Measurements from ENCODE around the gene SIRPB1.
"Not testable (repeated sequence)": the region's sequence is repeated elsewhere in the genome, so short reads cannot be mapped to it uniquely, and the experiment has no call there.

The SIRPB1 gene

DNA sequence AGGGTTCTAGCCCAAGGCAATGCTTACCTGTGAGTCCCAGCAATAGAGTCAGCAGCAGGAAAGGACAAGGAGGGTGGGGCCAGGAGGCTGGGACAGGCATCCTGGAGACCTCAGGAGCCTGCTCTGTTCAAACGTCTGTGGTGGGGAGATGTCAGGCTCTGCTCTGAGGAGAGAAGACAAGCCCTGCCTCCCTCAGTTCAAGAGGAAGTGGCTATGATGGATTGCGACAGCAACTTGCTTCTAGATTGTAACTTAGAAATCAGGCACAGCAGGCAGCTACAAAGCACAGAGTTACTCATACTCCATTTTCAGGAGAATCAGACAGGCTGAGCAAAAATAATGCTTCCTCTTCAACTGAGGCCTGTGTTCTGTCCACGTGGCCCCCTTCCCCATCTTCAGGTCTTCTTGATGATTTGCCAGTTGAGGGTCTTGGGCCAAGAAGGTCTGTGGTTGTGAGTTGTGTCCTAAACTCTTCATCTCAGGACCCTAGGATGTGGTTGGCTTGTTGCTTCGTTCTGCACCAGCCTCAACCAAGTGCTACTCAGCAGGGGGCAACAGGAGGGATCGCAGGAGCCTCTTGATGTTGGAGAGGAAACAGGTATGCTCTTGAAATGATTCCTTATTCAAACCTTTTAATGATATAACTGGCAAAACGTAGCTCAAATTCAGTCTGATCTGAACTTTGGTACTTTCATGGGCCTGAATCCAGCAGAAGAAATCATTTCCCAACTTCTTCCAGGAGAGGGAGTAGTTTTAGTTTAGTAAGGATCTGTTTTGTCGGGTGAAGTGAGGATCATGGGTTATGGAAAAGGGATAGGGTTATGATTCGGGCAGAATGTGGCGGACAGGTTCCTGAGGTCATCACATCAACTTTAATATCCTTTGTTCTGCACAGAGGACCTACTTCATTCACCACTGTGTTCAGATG lies 31.0 kb downstream of the SIRPB1 start:
- no peak for DNase-seq

DNA sequence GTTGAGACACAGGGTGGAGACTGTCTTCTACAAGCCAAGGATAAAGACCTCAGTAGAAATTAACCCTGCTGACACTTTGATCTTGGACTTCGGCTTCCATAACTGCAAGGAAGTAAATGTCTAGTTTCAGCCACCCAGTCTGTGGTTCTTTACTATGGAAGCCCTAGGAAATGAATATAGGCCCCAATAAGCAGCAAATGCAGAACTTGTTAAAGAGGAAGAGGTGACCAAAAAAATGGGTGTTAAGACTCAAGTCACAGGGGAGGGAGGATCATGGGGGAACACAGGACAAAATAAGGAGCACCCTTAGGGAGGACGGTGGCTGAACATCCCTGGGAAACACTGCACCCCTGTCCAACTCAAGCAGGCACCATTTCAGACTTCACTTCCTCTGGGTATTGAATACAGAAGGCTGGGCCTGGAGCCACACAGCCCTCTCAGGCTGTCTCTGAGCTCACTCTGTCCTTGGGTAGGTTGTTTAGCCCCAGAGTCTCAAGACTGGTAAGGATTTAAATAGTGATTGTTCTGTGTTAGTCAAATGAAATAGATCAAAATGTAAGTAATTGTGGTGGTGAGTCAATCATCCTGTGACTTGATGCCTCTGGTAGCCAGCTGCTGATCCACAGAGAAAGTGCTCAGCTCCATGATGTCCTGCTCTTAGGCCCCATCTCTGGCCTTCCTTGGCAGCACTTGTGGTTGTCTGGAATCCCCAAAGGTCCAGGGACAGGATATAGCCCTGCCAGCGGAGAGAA lies 31.9 kb downstream of the SIRPB1 start:
- no peak for DNase-seq

DNA sequence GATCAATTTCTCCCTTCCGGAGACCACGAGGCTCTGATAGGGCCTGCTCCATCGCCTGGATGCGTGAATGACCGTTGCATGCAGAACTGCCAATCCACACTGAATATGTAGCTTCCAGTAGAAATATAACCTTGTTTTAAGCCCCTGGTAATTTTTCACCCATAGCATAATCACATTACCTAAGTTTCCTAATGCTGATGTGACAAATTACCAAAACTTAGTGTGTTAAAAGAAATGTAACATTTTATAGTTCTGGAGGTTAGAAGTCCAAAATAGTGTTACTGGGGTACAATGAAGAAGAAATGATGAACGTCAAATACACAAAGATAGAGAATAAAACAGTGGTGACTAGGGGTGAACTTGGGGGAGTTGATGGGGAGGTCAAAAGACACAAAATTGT lies 40.3 kb downstream of the SIRPB1 start:
- DNase-seq: no peak

DNA sequence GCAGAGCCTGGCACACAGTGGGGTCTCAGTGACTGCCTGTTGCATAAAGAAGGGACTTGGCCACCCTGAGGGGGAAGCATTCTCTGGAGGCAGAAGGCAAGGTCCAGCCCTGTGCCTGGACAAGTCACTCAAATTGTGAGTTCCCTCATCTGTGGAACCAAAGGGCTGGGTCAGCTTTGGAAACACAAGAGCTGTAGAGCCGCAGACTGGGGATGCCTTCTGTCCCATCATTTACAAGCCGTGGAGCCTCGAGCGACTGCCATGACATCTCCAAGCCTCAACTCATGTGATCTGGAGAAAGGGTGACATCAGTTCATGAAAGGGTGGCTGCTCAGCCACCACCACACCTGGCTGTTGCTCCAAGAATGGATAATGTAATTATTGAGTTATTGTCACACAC lies 41.9 kb downstream of the SIRPB1 start:
- no peak for DNase-seq

DNA sequence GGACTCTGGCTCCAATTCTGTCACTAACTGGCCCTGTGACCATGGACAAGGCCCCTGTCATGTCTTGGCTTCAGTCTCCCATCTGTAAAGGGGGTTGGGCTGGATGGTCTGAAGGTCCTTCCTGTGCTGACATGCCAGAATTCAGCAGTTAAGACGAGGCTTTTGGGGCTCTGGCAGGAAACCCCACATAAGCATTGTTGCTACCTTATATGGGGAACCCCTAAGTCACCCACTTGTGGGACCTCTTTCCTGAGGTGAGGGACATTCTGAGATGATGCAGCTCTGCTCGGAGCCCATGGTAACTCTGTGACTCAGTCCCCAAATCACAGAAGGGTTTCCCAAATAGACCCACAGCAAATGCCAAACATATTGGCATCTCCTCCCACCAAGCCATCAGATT lies 42.5 kb downstream of the SIRPB1 start:
- DNase-seq: not testable (repeated sequence)

DNA sequence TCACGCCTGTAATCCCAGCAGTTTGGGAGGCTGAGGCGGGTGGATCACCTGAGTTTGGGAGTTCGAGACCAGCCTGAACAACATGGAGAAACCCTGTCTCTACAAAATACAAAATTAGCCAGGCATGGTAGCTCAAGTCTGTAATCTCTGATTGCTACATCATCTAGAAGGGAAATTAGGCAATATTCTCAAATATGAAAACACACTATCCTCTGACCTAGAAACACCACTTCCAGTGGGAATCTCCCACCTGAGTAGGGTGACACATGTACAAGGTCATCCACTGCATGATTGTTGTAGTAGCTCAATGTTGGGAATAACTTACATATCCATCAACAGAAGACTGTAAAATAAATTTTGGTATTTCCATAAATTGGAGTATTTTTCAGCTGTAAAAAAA lies 43.2 kb downstream of the SIRPB1 start:
- DNase-seq: no peak

DNA sequence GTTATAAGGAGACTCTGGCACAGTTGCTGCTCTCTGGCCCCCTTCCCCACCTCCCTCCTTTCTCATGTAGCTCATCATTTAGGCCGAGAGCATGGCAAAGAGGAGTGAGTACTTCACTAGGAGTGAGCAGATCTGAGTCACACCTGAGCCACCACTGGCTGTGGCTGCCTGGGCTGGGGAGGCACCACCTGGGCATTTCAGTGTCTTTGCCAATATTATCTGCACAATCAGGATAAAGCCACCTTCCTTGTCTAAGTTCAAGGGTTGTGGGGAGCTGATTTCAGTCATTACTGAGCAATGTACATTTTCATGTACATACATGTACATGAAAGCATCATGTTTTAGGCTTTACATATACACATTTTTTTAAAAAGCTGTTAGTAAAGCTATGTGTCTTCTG lies 43.8 kb downstream of the SIRPB1 start:
- not testable (repeated sequence) for DNase-seq

DNA sequence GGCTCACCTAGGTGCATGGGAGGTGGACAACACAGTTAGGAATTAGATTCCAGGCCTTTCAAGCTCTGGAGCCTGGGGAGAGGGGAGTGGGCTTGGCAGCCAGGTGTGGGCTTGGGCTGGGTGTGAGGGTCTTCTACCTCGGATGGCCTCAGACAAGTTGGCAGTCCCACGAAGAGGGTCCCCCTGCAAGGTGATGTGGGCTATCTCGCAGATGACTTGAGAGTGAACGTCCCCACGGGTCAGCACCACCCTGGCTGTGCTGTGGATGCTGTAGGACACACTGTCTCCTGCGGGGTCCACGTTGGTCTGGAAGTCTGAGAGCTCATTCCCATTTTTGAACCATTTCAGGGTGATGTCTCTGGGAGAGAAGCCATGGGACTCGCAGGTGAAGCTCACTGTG lies 48.2 kb downstream of the SIRPB1 start:
- DNase-seq: not testable (repeated sequence)
